Activated CD4-positive, CD25-positive, alpha-beta regulatory T cell (primary cell): Measurements from ENCODE around the gene RCC2.
A peak's percentile ranks its signal among the peaks of the same experiment; 100 is the strongest.
"Not testable (repeated sequence)": the region's sequence is repeated elsewhere in the genome, so short reads cannot be mapped to it uniquely, and the experiment has no call there.

Experiments
- DNase-seq, 4 experiments: peaks; one replicate each; lab custom pipeline; 2025; lab: John Stamatoyannopoulos, UW

Gene RCC2

GRCh38 chr1:17439250-17440073, at the start of gene RCC2:
RCC2 (minus strand) TSS chr1:17439677; CDS start chr1:17438514, 1,163 bp downstream.
- peak; percentile 42 to 57 (median 51) for DNase-seq

DNA sequence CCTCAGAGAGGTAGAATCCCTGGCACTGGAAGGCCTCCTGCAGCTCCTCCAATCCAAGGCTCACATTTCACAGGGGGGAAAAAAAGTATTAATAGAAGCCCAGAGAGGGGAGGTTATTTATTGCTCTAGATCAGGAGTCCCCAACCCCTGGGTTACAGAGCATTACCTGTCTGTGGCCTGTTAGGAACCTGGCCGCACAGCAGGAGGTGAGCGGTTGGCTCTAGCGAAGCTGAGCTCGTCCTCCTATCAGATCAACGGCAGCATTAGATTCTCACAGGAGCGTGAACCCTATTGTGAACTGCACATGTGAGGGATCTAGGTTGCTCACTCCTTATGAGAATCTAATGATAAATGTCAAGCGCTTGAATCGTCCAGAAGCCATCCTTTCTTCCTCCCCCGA, 46.8 kb upstream of the RCC2 start:
- no peak for DNase-seq

GRCh38 chr1:17485281-17485680, 45.8 kb upstream of the RCC2 start:
- no peak for DNase-seq

DNA sequence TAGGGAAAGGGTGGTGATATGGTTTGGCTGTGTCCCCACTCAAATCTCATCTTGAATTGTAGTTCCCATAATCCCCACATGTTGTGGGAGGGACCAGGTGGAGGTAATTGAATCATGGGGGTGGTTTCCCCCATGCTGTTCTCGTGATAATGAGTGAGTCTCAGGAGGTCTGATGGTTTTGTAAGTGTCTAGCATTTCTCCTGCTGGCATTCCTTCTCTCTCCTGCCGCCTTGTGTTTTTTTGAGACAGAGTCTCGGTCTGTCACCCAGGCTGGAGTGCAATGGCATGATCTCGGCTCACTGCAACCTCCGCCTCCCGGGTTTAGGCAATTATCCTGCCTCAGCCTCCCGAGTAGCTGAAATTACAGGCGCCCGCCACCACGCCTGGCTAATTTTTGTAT, 42.5 kb upstream of the RCC2 start:
- DNase-seq, result not testable (repeated sequence)

DNA sequence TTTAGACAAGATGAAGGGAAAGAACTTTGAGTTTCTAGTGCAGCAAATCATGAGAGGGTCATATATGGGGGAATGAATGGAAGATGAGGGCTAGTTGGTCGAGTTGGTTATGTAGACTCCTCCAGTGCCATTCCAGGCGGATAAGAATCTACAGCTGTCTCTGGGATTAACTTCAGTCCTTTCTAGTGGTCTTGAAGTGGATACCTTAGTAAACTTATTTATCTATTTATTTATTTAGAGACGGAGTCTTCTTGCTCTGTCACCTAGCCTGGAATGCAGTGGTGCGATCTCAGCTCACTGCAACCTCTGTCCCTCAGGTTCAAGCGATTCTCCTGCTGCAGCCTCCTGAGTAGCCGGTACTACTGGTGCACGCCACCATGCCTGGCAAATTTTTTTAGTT, 41.4 kb upstream of the RCC2 start:
- DNase-seq, result no peak

- no peak for DNase-seq
Observed at GRCh38 chr1:17475752-17476151, 36.3 kb upstream of the RCC2 start.

DNA sequence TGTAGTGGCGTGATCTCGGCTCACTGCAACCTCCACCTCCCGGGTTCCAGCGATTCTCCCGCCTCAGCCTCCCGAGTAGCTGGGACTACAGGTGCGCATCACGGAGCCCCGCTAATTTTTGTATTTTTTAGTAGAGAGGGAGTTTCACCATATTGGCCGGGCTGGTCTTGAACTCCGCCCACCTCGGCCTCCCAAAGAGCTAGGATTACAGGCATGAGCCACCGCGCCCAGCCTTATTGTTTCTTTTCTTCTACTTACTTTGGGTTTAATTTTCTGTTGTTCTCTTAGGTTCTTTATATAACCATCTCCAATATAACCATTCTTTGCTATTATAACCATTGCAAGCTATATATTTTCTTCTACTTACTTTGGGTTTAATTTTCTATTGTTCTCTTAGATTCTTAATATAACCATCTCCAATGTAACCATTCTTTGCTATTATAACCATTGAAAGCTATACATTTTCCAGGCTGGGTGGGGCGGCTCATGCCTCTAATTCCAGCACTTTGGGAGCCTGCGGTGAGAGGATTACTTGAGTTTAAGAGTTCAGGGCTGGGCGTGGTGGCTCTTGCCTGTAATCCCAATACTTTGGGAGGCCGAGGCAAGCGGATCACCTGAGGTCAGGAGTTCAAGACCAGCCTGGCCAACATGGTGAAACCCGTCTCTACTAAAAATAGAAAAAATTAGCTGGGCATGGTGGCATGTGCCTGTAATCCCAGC, 35.5 kb upstream of the RCC2 start:
- DNase-seq, result not testable (repeated sequence)

- DNase-seq, result no peak
Observed at GRCh38 chr1:17472814-17473213, 33.3 kb upstream of the RCC2 start.

GRCh38 chr1:17471393-17471792, 31.9 kb upstream of the RCC2 start:
- DNase-seq, result no peak

DNA sequence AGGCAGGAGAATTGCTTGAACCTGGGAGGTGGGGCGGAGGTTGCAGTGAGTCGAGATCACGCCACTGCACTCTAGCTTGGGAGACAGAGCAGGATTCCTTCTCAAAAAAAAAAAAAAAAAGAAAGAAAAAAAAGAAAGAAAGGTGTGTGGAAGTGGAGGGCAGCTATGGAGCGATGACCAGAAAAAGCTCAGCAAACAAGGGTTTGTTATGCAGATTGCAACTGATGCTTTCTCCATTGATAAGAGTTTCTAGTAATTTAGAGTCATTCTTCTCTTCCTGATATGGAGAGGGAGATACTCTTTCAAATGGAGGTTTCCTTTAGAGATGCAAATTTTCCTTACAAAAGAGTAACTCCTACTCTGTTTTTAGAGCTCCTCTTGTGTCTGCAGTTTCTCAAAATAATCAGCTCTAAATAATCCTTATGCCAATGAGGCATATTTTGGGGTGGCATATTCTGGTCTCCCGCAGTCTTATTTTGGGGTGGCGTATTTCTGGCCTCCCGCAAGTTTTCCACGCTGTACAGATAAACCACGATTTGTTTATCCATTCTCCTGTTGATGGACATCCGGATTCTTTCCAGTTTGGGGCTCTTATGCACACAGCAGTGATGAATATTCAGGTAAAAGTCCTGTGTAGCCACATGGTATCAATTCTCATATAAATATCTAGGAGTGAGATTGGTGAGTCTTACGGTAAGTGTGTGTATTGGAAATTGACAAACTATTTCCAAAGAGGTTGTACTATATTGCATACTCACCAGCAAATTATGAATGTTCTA, 30.7 kb upstream of the RCC2 start:
- DNase-seq, result no peak

DNA sequence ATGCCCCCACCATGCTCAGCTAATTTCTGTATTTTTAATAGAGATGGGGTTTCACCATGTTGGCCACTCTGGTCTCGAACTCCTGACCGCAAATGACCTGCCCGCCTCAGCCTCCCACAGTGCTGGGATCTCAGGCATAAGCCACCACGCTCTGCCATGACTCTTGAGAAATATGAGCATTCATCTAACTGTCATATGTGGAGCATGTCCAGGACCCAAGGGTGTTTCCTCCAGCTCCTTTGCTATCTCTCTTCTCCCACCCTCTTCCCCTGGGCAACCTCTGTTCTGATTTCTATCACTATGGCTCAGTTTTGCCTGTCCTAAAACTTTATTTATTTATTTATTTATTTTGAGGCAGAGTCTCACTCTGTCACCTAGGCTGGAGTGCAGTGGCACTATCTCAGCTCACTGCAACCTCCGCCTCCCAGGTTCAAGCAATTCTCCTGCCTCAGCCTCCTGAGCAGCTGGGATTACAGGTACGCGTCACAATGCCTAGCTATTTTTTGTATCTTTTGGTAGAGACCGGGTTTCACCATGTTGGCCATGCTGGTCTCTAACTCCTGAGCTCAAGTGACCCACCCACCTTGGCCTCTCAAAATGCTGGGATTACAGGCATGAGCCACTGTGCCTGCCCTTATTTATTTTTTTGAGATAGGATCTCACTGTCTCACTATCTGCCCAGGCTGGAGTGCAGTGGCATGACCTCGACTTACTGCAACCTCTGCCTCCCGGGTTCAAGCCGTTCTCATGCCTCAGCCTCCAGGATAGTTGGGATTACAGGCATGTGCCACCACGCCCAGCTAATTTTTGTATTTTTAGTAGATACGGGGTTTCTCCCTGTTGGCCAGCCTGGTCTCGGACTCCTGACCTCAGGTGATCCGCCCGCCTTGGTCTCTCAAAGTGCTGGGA, 29.1 kb upstream of the RCC2 start:
- DNase-seq, result not testable (repeated sequence)

DNA sequence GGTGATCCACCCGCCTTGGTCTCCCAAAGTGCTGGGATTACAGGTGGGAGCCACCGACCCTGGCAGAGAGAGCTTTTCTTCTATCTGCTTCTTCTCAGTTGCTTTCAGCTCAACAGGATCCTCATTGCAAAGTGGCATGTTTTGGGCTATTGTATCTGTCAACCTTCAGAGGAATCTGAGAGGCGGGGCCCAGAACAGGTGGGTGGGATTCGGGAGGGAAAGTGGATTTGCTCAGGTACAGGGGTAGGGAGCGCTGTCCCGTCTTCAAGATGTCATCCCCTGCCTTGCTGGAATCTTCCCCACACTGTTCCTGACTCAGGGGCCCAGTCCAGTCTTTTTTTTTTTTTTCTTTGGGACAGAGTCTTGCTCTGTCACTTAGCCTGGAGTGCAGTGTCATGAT, 26.9 kb upstream of the RCC2 start:
- no peak for DNase-seq

- no peak for DNase-seq
Observed at GRCh38 chr1:17465228-17465627, 25.8 kb upstream of the RCC2 start.

GRCh38 chr1:17463991-17464390, 24.5 kb upstream of the RCC2 start:
- DNase-seq, result no peak

DNA sequence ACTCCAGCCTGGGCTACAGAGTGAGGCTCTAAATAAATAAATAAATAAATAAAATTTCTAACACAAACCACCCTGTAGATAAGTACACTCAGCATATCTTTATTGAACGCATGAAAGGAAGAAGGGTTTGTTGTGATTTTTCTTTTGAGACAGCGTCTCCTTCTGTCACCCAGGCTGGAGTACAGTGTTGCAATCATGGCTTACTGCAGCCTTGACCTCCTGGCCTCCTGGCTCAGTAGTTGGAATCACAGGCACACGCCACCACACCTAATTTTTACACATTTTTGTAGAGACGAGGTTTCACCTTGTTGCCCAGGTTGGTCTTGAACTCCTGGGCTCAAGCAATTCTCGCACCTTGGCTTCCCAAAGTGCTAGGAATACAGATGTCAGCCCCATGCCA, 23.2 kb upstream of the RCC2 start:
- DNase-seq, result no peak

- DNase-seq, result no peak
Observed at GRCh38 chr1:17460219-17460618, 20.7 kb upstream of the RCC2 start.

- DNase-seq, result no peak
Observed at GRCh38 chr1:17458794-17459193, 19.3 kb upstream of the RCC2 start.

- DNase-seq, result no peak
Observed at GRCh38 chr1:17452686-17453085, 13.2 kb upstream of the RCC2 start.

- not testable (repeated sequence) for DNase-seq
Observed at GRCh38 chr1:17452203-17452602, 12.7 kb upstream of the RCC2 start.

DNA sequence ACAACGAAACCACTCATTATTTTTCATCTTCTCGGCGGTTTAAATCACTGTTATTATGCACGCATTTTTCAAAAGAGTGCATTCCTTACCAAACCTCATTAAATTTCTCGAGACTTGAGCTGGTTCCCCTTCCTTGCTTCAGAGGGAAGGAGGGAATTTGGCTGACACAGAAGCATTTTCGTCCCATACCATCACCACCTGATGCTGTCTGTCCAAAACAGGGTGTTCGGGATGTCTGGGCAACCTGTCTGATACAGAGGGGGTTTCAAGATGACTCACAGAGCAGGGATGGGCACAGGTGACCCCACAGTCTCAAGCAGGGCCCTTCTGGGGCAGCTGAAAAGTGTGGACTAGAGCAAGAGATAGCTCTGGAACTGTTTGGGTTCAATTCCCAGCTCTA, 12.3 kb upstream of the RCC2 start:
- DNase-seq, result no peak

DNA sequence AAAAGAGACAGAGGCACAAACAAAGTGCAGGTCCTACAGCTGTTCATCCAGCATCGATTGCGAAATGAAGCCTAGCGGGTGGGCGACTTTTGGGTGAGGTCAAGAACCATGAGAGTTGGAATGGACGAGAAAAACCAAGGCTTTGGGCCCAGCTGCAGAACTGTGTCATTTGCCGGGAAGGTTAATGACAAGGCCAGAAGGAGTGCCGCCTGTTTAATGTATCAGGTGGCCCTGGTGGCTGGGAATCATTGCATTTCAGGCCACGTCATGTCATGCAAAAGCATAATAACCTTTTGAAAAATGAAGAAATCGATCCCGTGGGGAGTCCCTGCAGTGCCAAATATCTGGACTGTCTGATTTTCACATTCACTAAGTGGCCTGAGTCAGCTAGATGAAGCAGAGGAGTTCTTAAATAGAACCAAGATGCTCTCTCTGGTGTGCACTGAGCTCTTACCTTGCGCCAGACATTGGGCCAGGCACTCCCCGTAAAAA, 8.1 kb upstream of the RCC2 start:
- DNase-seq, result no peak
